K562 (cell line): ENCODE results near the gene TBC1D5. TPM values are rescaled to one million over a fixed set of nuclear protein-coding genes. Genes with fewer than 3 reads are reported as not detected.

Experiments used
- BHLHE40 ChIP-seq: IDR thresholded peaks from 2 replicates; pipeline ENCODE4 v1.6.1; 2011; ENCODE audit warnings: low read length, improper control_type of control experiment
- BRF1 ChIP-seq: IDR thresholded peaks from 3 replicates; pipeline ENCODE4 v1.6.1; 2011; ENCODE audit warnings: borderline replicate concordance, mild to moderate bottlenecking; ENCODE audit not compliant: insufficient read length; ENCODE audit errors: extremely low read depth
- CBX1 ChIP-seq: sonication (generic); IDR thresholded peaks from 2 replicates; pipeline ENCODE4 v1.6.1; 2016; ENCODE audit warnings: antibody characterized with exemption, low read depth, mild to moderate bottlenecking
- CBX8 ChIP-seq: fragments of 200-600 bp; sonication (generic); IDR thresholded peaks from 2 replicates; pipeline ENCODE4 v1.6.1; 2012; ENCODE audit warnings: borderline replicate concordance, mixed run types, low read depth, mild to moderate bottlenecking, moderate library complexity, mixed read lengths, low read length, control low read depth, inconsistent platforms; ENCODE audit not compliant: poor library complexity, severe bottlenecking; ENCODE audit errors: extremely low read depth
- CREB1 ChIP-seq, 2 experiments: sonication (generic) in 1 of 2; formaldehyde crosslinking in 1 of 2; IDR thresholded peaks; 2 replicates each; pipeline versions ENCODE4 v1.6.1 to v1.8.0; 2012 to 2022; ENCODE audit warnings: inconsistent platforms in 1 of 2, mild to moderate bottlenecking in 1 of 2, missing genetic modification reagents in 1 of 2, moderate library complexity in 1 of 2
- CREB3 ChIP-seq: fragments of 450-650 bp; conservative IDR thresholded peaks from 2 replicates; pipeline ENCODE4 v1.6.1; 2016; ENCODE audit warnings: missing genetic modification characterization, low read depth, mild to moderate bottlenecking, missing compliant biosample characterization, moderate library complexity
- CUX1 ChIP-seq: fragments of 200-800 bp; sonication (Bioruptor generic); IDR thresholded peaks from 2 replicates; pipeline ENCODE4 v1.6.1; 2016; ENCODE audit warnings: missing genetic modification characterization, missing compliant biosample characterization
- DEAF1 ChIP-seq: fragments of 450-650 bp; formaldehyde crosslinking; IDR thresholded peaks from 2 replicates; pipeline ENCODE4 v1.4.0; 2020; ENCODE audit warnings: mild to moderate bottlenecking, moderate library complexity
- ELK1 ChIP-seq: sonication (generic); formaldehyde crosslinking; IDR thresholded peaks from 2 replicates; pipeline ENCODE4 v1.8.1; 2022; ENCODE audit warnings: missing genetic modification reagents
- HMGXB4 ChIP-seq: sonication (generic); formaldehyde crosslinking; IDR thresholded peaks from 2 replicates; pipeline ENCODE4 v1.8.1; 2023; ENCODE audit warnings: mild to moderate bottlenecking, missing genetic modification reagents
- KAT2B ChIP-seq: IDR thresholded peaks from one replicate; pipeline ENCODE4 v1.6.1; 2012; ENCODE audit warnings: low read depth, mild to moderate bottlenecking, control low read depth, inconsistent platforms, low read length, moderate library complexity
- POLR2AphosphoS5 ChIP-seq: IDR thresholded peaks from 2 replicates; pipeline ENCODE4 v1.6.1; 2011; ENCODE audit warnings: mild to moderate bottlenecking, low read depth, low read length, moderate library complexity; ENCODE audit not compliant: control insufficient read depth, insufficient read depth
- SP1 ChIP-seq: sonication (generic); formaldehyde crosslinking; IDR thresholded peaks from 2 replicates; pipeline ENCODE4 v1.8.1; 2022; ENCODE audit warnings: mild to moderate bottlenecking, missing genetic modification reagents
- XRCC5 ChIP-seq: fragments of 200-400 bp; formaldehyde crosslinking; IDR thresholded peaks from 2 replicates; pipeline ENCODE4 v1.6.1; 2017; ENCODE audit warnings: low read depth, mild to moderate bottlenecking, low read length
- ZNF174 ChIP-seq: fragments of 250-450 bp; sonication (Bioruptor Pico); IDR thresholded peaks from 2 replicates; pipeline ENCODE4 v1.4.0; 2020; ENCODE audit warnings: mild to moderate bottlenecking
- ZNF75A ChIP-seq: fragments of 450-650 bp; formaldehyde crosslinking; IDR thresholded peaks from 2 replicates; pipeline ENCODE4 v1.4.0; 2020; ENCODE audit warnings: mild to moderate bottlenecking
- polyA plus RNA-seq, 8 experiments: library from polyadenylated mRNA; depleted of rRNA in 4 of 8; stranded (reverse) in 5 of 8; unstranded in 3 of 8; fragments of >200 nt; fragmentation: Nextera tagmentation in 2 of 8; fragmentation: Illumina TruSeq in 1 of 8; extraction: Ambion mirVana in 2 of 8; extraction: Trizol in 1 of 8; gene quantifications; 2 replicates each; pipeline versions ENCODE4 v1.2.1 to v1.2.3, GENCODE V29; 2011 to 2014; ENCODE audit warnings: inconsistent platforms in 1 of 8, missing spikeins in 1 of 8
- total RNA-seq, 7 experiments: library from RNA; depleted of rRNA in 6 of 7; stranded (reverse); fragments of >200 nt in 6 of 7; fragmentation: Illumina TruSeq in 2 of 7; extraction: Trizol in 2 of 7; gene quantifications; 2 replicates each; pipeline versions ENCODE4 v1.2.1 to v1.2.3, GENCODE V29; 2011 to 2021; ENCODE audit warnings: low replicate concordance in 1 of 7

TBC1D5 gene
- total and polyA plus RNA-seq, 9 of the 15 experiments (the other 6 are each of a cell fraction or from before 2014, with no cell fraction given) = 2.9 to 38.1 (median 25.6) TPM

GRCh38 chr3:17412950-17413530 lies 329.4 kb downstream of the TBC1D5 start (continued):
- TF ChIP-seq XRCC5 (no peak), CBX1 (no peak), DEAF1 (peak; percentile 86), CREB3 (tag) (no peak), ZNF174 (CRISPR knock-in tag) (no peak), CBX8 (no peak), BHLHE40 (no peak), POLR2AphosphoS5 (no peak), HMGXB4 (no peak), SP1 (CRISPR knock-in tag) (no peak), ZNF75A (CRISPR knock-in tag) (no peak), CREB1 (IDR thresholded peaks at IDR 0.05) (no peak), CREB1 (CRISPR knock-in tag; IDR thresholded peaks at IDR 0.05) (no peak), KAT2B (no peak), ELK1 (CRISPR knock-in tag) (no peak), BRF1 (no peak), CUX1 (CRISPR knock-in tag) (no peak)
